Thyroid gland (tissue), 4 donors: ENCODE measurements around the gene NPHS1. TPM values are rescaled to one million over a fixed set of nuclear protein-coding genes. Genes with fewer than 3 reads are reported as not detected.

Source experiments
- DNase-seq, 2 donors: peaks; one replicate each; pipeline ENCODE4 v3.0.0-alpha.2; 2019
- H3K27ac ChIP-seq, 3 donors: fragments of 200-600 bp; sonication (generic); 1 replicate in 2 of 3; 2 replicates in 1 of 3; pipeline ENCODE4 v1.5.1; 2016 to 2019; ENCODE audit warnings: mild to moderate bottlenecking in 1 of 3, moderate library complexity in 1 of 3
- H3K27me3 ChIP-seq: fragments of 200-600 bp; sonication (generic); one replicate; pipeline ENCODE4 v1.5.1; 2019
- H3K36me3 ChIP-seq, 2 donors: fragments of 200-600 bp; sonication (generic); one replicate each; pipeline ENCODE4 v1.5.1; 2016 to 2019
- H3K4me1 ChIP-seq, 2 donors: fragments of 200-600 bp; sonication (generic); one replicate each; pipeline ENCODE4 v1.5.1; 2017 to 2019
- H3K4me3 ChIP-seq, 3 donors: fragments of 200-600 bp; sonication (generic); replicated peaks in 1 of 3; 1 replicate in 2 of 3; 2 replicates in 1 of 3; pipeline ENCODE4 v1.5.1; 2016; ENCODE audit warnings: mild to moderate bottlenecking in 1 of 3
- H3K9me3 ChIP-seq: fragments of 200-600 bp; sonication (generic); one replicate; pipeline ENCODE4 v1.5.1; 2017
- CTCF ChIP-seq, 6 experiments: fragments of 200-600 bp in 3 of 6; fragments of 450-650 bp in 3 of 6; sonication (generic) in 3 of 6; IDR thresholded peaks; one replicate each; pipeline ENCODE4 v1.5.1; 2016 to 2019; ENCODE audit warnings: antibody characterized with exemption in 6 of 6, mild to moderate bottlenecking in 2 of 6, inconsistent platforms in 1 of 6, moderate library complexity in 1 of 6
- POLR2A ChIP-seq, 2 donors: fragments of 450-650 bp; IDR thresholded peaks; one replicate each; pipeline ENCODE4 v1.6.1; 2017; ENCODE audit warnings: antibody characterized with exemption in 2 of 2, mild to moderate bottlenecking in 2 of 2, moderate library complexity in 1 of 2
- WGBS, 2 donors: methylation state at CpG; one replicate each; pipeline ENCODE4 v1.1.5; 2017; 5-methylcytosine and 5-hydroxymethylcytosine counted together
- intact Hi-C: fragments of 100-400 bp; cut with DNase I; formaldehyde crosslinking; loops from one replicate; pipeline ENCODE4 v1.15.1; 2023
- total RNA-seq, 4 donors: library from RNA; depleted of rRNA; stranded (reverse); fragments of >200 nt; gene quantifications; one replicate each; pipeline ENCODE4 v1.2.3, GENCODE V29; 2016

Gene NPHS1
- total RNA-seq, 4 donors from 2014 or later = not detected

GRCh38 chr19:35858311-35858710 is 6.0 kb upstream of the NPHS1 start:
- Histone ChIP-seq H3K9me3 (no peaks in the 10 kb centered on the region), H3K36me3 (no peaks in the 10 kb centered on the region), H3K27me3 (no peaks in the 10 kb centered on the region), H3K4me3 (no peak overlapping the region), H3K27ac (no peak overlapping the region), H3K4me1 (peaks cover 12 to 14% of the 10 kb centered on the region in 2 donors)
- WGBS, 2 donors = 83 to 86% methylated on average over 1 to 2 of the region's 6 CpGs
- TF ChIP-seq POLR2A (IDR thresholded peaks at IDR 0.05) (no peak), CTCF (IDR thresholded peaks at IDR 0.05) (no peak)
- intact Hi-C loops = no loop called here
- DNase-seq = no peak

GRCh38 chr19:35856546-35857149 is 4.3 kb upstream of the NPHS1 start, which contains the start of gene KIRREL2:
Gene KIRREL2 (plus strand): TSS chr19:35856911. CDS start chr19:35857120, 209 bp downstream.
- no peaks in the 10 kb centered on the region for H3K9me3 ChIP-seq
- no peaks in the 10 kb centered on the region for H3K27me3 ChIP-seq
- no peaks in the 10 kb centered on the region for H3K36me3 ChIP-seq
- intact Hi-C loops = no loop called here
- no peak for DNase-seq
- WGBS, 2 donors = 0 to 2% methylated on average over 14 to 29 of the region's 42 CpGs
- no peak within 1 kb of the TSS for H3K27ac ChIP-seq
- TF ChIP-seq POLR2A (IDR thresholded peaks at IDR 0.05) (no peak), CTCF (IDR thresholded peaks at IDR 0.05) (no peak)
- H3K4me1 ChIP-seq = peaks cover 12 to 14% of the 10 kb centered on the region in 2 donors
- H3K4me3 ChIP-seq = peak within 1 kb of the TSS in 1 of 3 donors; percentile 35

GRCh38 chr19:35853038-35853756 is 893 bp upstream of the NPHS1 start:
- WGBS, 2 donors = 71 to 78% methylated on average over 8 of the region's 8 CpGs
- Histone ChIP-seq H3K27me3 (no peaks in the 10 kb centered on the region), H3K4me3 (no peak overlapping the region), H3K4me1 (peaks cover 12 to 14% of the 10 kb centered on the region in 2 donors), H3K9me3 (no peaks in the 10 kb centered on the region), H3K36me3 (no peaks in the 10 kb centered on the region), H3K27ac (no peak overlapping the region)
- intact Hi-C loops = no loop called here
- no peak for TF ChIP-seq CTCF (IDR thresholded peaks at IDR 0.05)
- no peak for TF ChIP-seq POLR2A (IDR thresholded peaks at IDR 0.05)
- no peak for DNase-seq

- no peaks in the 10 kb centered on the region for H3K9me3 ChIP-seq
- H3K4me1 ChIP-seq = peaks cover 5 to 6% of the 10 kb centered on the region in 2 donors
- no peaks in the 10 kb centered on the region for H3K27me3 ChIP-seq
- DNase-seq = no peak
- TF ChIP-seq CTCF (IDR thresholded peaks at IDR 0.05) = no peak
- TF ChIP-seq POLR2A (IDR thresholded peaks at IDR 0.05) = no peak
- H3K27ac ChIP-seq = no peak overlapping the region
- H3K36me3 ChIP-seq = no peaks in the 10 kb centered on the region
- no peak overlapping the region for H3K4me3 ChIP-seq
- 52 to 71% methylated on average over 18 to 20 of the region's 32 CpGs for WGBS, 2 donors
- intact Hi-C loops = no loop called here
Observed at GRCh38 chr19:35851213-35852028, 883 bp downstream of the NPHS1 start.
